ENCODE data around the gene CTNNA3. TPM values are rescaled to one million over a fixed set of nuclear protein-coding genes. Genes with fewer than 3 reads are reported as not detected.

Gene CTNNA3
- total and polyA plus RNA-seq, 3 donors from 2014 or later = 17.8 to 19.4 (median 18.3) TPM

DNA sequence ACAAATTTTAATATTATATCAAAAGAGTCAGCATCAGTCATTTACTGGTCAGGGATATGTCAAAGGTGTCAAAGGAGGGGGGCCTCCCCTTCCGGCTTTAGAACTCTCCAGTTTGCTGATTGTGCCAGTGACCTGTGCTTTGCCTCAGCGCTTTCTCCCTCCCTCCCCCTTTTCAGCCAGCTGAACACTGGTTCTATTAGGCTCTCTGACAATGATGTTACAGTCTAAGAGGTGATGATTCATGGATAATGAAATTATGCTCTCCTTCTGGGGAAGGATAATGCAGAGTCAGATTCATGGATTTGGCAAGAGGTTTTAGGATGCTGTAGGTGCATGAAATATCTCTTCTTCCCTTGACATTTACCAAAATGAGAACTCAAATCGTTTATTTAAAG, 764.0 kb downstream of the CTNNA3 start:
- Histone ChIP-seq H3K27me3 (no peaks in the 10 kb centered on the region), H3K36me3 (ENCODE audit: low read depth, missing control alignments) (no peaks in the 10 kb centered on the region), H3K4me3 (no peak overlapping the region), H3K27ac (no peak overlapping the region), H3K9me3 (no peaks in the 10 kb centered on the region), H3K4me1 (no peaks in the 10 kb centered on the region)
- no peak for TF ChIP-seq POLR2A (IDR thresholded peaks at IDR 0.05)
- intact Hi-C loops (cut with DNase I; ENCODE audit: low total_unique reads) = no loop called here
- WGBS, 2 donors = 26 to 30% methylated on average over 3 of the region's 3 CpGs
- no peak for DNase-seq

DNA sequence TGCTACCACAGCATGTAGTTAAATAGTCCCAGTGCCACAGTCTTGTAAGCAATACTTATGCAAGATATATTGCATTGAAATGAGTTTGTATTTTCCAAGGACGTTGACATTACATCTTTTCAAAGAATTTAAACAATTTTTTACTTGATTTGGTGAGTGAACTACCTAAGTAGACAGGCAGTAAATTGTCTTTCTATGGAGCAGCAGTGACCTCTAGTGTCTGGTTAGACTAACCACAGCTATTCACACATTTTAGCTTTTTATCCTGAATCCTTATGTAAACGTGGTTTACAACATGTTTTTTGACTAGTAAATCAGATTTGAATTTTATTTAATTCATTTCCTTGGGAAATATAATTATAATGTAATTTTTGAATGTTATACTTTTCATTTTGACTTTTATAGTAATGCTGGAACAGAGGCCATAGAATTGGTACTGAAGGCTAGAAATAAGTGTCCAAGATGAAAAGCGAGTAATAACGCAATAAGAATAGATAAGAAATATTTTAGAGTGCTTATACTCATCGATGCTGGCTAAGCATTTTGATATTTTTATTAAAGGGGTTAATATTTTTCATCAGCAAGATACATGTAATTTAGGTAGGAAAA, 764.6 kb downstream of the CTNNA3 start:
- no peak for DNase-seq
- no peaks in the 10 kb centered on the region for H3K9me3 ChIP-seq
- intact Hi-C loops (cut with DNase I; ENCODE audit: low total_unique reads) = no loop called here
- 17 to 18% methylated on average over 5 of the region's 5 CpGs for WGBS, 2 donors
- no peak overlapping the region for H3K4me3 ChIP-seq
- H3K4me1 ChIP-seq = no peaks in the 10 kb centered on the region
- H3K36me3 ChIP-seq (ENCODE audit: low read depth, missing control alignments) = no peaks in the 10 kb centered on the region
- H3K27ac ChIP-seq = no peak overlapping the region
- H3K27me3 ChIP-seq = no peaks in the 10 kb centered on the region
- TF ChIP-seq, protein P1, sequence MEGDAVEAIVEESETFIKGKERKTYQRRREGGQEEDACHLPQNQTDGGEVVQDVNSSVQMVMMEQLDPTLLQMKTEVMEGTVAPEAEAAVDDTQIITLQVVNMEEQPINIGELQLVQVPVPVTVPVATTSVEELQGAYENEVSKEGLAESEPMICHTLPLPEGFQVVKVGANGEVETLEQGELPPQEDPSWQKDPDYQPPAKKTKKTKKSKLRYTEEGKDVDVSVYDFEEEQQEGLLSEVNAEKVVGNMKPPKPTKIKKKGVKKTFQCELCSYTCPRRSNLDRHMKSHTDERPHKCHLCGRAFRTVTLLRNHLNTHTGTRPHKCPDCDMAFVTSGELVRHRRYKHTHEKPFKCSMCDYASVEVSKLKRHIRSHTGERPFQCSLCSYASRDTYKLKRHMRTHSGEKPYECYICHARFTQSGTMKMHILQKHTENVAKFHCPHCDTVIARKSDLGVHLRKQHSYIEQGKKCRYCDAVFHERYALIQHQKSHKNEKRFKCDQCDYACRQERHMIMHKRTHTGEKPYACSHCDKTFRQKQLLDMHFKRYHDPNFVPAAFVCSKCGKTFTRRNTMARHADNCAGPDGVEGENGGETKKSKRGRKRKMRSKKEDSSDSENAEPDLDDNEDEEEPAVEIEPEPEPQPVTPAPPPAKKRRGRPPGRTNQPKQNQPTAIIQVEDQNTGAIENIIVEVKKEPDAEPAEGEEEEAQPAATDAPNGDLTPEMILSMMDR (IDR thresholded peaks at IDR 0.05) = peak; percentile 61 to 73 (median 61)
- no peak for TF ChIP-seq POLR2A (IDR thresholded peaks at IDR 0.05)

DNA sequence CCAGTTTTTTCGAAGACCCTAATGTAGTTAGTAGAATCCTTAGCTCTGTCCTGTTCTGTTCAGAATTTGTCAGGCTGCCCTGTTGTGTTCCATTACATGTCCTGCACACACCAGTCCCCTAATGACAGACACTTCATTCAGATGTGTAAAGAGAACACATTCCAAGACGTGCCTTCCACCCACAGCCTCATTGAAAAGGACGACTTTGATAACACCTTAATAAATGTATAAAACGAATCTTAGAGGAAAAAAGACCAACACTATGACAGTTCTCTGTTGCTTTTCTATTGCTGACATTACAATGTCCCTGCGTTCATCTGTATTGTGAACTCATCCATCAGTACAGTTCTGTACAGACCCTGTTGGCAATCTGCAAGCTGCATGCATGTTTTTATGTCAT, 766.6 kb downstream of the CTNNA3 start:
- Histone ChIP-seq H3K27me3 (no peaks in the 10 kb centered on the region), H3K27ac (no peak overlapping the region), H3K4me3 (no peak overlapping the region), H3K36me3 (ENCODE audit: low read depth, missing control alignments) (no peaks in the 10 kb centered on the region), H3K9me3 (no peaks in the 10 kb centered on the region), H3K4me1 (peaks cover 8% of the 10 kb centered on the region)
- no peak for DNase-seq
- intact Hi-C loops (cut with DNase I; ENCODE audit: low total_unique reads) = no loop called here
- no peak for TF ChIP-seq POLR2A (IDR thresholded peaks at IDR 0.05)
- TF ChIP-seq, protein P1 (IDR thresholded peaks at IDR 0.05) = no peak
- 30 to 39% methylated on average over 5 of the region's 5 CpGs for WGBS, 2 donors

DNA sequence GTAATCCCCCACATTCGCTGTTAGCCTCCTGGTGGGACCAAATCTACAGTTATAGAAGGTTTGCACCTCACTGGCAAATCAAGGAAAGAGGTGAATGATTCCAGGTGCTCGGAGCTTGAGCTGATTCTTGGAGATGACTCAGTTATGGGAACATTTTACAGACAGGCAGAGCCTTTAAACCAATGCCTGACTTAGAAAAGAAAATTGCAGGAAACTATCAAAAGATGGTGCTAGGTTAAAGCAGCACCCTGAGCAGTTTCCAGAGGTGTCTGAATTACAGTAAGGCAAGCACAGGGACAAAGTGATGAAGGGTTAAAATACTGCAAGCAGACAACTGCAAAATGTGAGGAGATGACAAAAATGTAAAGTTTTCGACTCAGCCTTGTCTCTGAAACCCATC, 767.2 kb downstream of the CTNNA3 start:
- Histone ChIP-seq H3K4me1 (peaks cover 8% of the 10 kb centered on the region), H3K36me3 (ENCODE audit: low read depth, missing control alignments) (no peaks in the 10 kb centered on the region), H3K27ac (no peak overlapping the region), H3K9me3 (no peaks in the 10 kb centered on the region), H3K27me3 (no peaks in the 10 kb centered on the region), H3K4me3 (no peak overlapping the region)
- no peak for DNase-seq
- intact Hi-C loops (cut with DNase I; ENCODE audit: low total_unique reads) = no loop called here
- TF ChIP-seq POLR2A (IDR thresholded peaks at IDR 0.05) = no peak
- TF ChIP-seq, protein P1 (IDR thresholded peaks at IDR 0.05) = no peak
- WGBS, 2 donors = 26 to 33% methylated on average over 3 of the region's 3 CpGs

DNA sequence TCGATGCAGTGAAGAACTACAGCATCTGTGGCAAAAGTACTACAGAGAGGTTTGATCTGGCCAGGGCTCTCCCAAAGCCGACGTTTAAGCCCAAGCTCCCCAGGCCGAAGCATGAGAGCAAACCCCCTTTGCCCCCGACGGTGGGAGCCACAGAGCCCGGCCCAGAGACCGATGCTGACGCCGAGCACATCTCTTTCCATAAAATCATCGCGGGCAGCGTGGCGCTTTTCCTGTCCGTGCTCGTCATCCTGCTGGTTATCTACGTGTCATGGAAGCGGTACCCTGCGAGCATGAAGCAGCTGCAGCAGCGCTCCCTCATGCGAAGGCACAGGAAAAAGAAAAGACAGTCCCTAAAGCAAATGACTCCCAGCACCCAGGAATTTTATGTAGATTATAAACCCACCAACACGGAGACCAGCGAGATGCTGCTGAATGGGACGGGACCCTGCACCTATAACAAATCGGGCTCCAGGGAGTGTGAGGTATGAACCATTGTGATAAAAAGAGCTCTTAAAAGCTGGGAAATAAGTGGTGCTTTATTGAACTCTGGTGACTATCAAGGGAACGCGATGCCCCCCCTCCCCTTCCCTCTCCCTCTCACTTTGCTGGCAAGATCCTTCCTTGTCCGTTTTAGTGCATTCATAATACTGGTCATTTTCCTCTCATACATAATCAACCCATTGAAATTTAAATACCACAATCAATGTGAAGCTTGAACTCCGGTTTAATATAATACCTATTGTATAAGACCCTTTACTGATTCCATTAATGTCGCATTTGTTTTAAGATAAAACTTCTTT, 767.8 kb downstream of the CTNNA3 start:
- TF ChIP-seq POLR2A (IDR thresholded peaks at IDR 0.05) = no peak
- TF ChIP-seq, protein P1 (IDR thresholded peaks at IDR 0.05) = no peak
- no peaks in the 10 kb centered on the region for H3K36me3 ChIP-seq (ENCODE audit: low read depth, missing control alignments)
- H3K4me1 ChIP-seq = peaks cover 8% of the 10 kb centered on the region
- no peaks in the 10 kb centered on the region for H3K27me3 ChIP-seq
- intact Hi-C loops (cut with DNase I; ENCODE audit: low total_unique reads) = no loop called here
- peak overlapping the region in 1 of 2 donors; percentile 46 for H3K4me3 ChIP-seq
- peak; percentile 45 for DNase-seq
- 4 to 13% methylated on average over 27 to 30 of the region's 30 CpGs for WGBS, 2 donors
- no peaks in the 10 kb centered on the region for H3K9me3 ChIP-seq
- H3K27ac ChIP-seq = peak overlapping the region in 1 of 2 donors; percentile 17

Measured in testis (tissue), 3 donors.